T-helper 17 cell (primary cell): ENCODE results near the gene ZNF804A. TPM values are rescaled to one million over a fixed set of nuclear protein-coding genes. Genes with fewer than 3 reads are reported as not detected.

Experiments
- ATAC-seq: fragments of 150-1000 bp; cut with Tn5 transposase; 2 replicates; pipeline ENCODE4 v1.10.0; 2021; ENCODE audit warnings: mild to moderate bottlenecking, moderate library complexity
- DNase-seq, 3 donors: peaks; one replicate each; pipeline versions ENCODE4 v3.0.0 to v3.0.0-alpha.2; 2020 to 2021
- H3K9me3 ChIP-seq: one replicate; pipeline ENCODE4 v1.7.0; 2013; ENCODE audit warnings: low read length, mild to moderate bottlenecking; ENCODE audit not compliant: control insufficient read depth, poor library complexity, severe bottlenecking
- H3K27ac Mint-ChIP-seq: one replicate; pipeline ENCODE4 v1.8.0; 2022; ENCODE audit warnings: mild to moderate bottlenecking, moderate library complexity, mixed read lengths
- H3K27me3 Mint-ChIP-seq: one replicate; pipeline ENCODE4 v1.8.0; 2022; ENCODE audit warnings: mixed read lengths
- H3K36me3 Mint-ChIP-seq: one replicate; pipeline ENCODE4 v1.8.0; 2022; ENCODE audit warnings: low read depth, mixed read lengths
- H3K4me1 Mint-ChIP-seq: one replicate; pipeline ENCODE4 v1.8.0; 2022; ENCODE audit warnings: mild to moderate bottlenecking, mixed read lengths
- H3K4me3 Mint-ChIP-seq: one replicate; pipeline ENCODE4 v1.8.0; 2022; ENCODE audit warnings: mild to moderate bottlenecking, moderate library complexity, mixed read lengths
- total RNA-seq, 4 donors: library from RNA in 2 of 4; stranded (reverse) in 2 of 4; gene quantifications; one replicate each; pipeline ENCODE4 v1.2.3 and lab custom pipeline; 2022 to 2026

The ZNF804A gene
- total RNA-seq, 2 donors from 2014 or later: not detected

DNA sequence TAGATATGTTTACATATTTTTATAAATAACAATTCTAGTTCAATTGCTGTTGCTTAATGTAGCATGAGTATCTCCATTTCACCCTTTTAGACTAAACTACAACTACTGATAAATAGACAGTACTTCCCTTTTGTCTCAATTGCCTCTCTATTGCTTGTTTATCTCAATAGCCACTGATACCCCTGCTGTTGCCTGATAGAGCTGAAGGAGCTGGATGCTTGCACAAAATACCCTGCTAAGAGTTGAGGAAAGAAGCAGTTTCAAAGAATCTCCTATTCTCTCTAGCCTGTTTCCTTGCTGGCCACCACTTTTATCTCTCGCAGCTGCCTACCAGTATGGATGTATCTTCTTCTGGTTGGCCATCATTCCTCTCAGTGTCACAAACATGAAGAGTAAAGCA lies 16.9 kb upstream of the ZNF804A start:
- Mint-ChIP-seq H3K4me3 (no peak overlapping the region), H3K4me1 (no peaks in the 10 kb centered on the region), H3K36me3 (no peaks in the 10 kb centered on the region), H3K27ac (no peak overlapping the region), H3K27me3 (no peaks in the 10 kb centered on the region)
- ATAC-seq: no peak
- no peaks in the 10 kb centered on the region for H3K9me3 ChIP-seq
- DNase-seq: no peak

GRCh38 chr2:184589261-184589660 lies 9.1 kb upstream of the ZNF804A start:
- no peak overlapping the region for H3K27ac Mint-ChIP-seq
- H3K4me3 Mint-ChIP-seq: no peak overlapping the region
- H3K36me3 Mint-ChIP-seq: no peaks in the 10 kb centered on the region
- no peaks in the 10 kb centered on the region for H3K4me1 Mint-ChIP-seq
- no peaks in the 10 kb centered on the region for H3K9me3 ChIP-seq
- DNase-seq (no peak), ATAC-seq (no peak)
- no peaks in the 10 kb centered on the region for H3K27me3 Mint-ChIP-seq

DNA sequence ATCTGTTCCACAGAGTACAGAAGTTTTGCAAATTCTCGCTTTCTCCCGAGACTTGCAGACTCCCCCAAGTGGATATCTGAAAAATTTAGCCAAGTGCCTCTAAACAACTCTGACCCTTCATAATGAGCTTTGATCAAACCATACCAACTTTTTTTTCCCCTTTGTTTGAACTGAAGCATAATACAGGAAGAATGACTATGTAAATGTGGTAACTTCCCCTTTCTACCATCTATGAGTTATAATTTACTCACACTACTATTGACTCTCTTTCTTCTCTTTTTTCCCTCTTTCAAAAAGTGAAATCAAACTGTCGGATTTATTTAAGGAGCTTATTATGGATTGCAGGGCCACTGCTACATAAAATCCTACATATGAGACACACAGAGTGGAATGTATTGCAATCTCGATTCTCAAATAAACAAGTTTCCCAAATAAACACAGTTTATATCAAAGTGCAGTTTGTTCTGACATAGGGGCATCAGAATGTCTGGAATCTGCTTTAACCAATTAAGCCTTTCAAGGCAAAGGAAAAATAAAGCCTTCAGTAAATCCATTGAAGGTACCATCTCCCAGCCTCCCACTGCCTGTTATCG lies 1.4 kb upstream of the ZNF804A start:
- Mint-ChIP-seq H3K27ac (no peak overlapping the region), H3K4me3 (peak overlapping the region; percentile 66), H3K36me3 (no peaks in the 10 kb centered on the region), H3K4me1 (peaks cover 6% of the 10 kb centered on the region), H3K27me3 (peaks cover 32% of the 10 kb centered on the region)
- no peak for DNase-seq
- no peak for ATAC-seq
- no peaks in the 10 kb centered on the region for H3K9me3 ChIP-seq

- H3K4me1 Mint-ChIP-seq: peaks cover 6% of the 10 kb centered on the region
- H3K27ac Mint-ChIP-seq: no peak overlapping the region
- DNase-seq (no peak), ATAC-seq (no peak)
- H3K4me3 Mint-ChIP-seq: peak overlapping the region; percentile 66
- peaks cover 32% of the 10 kb centered on the region for H3K27me3 Mint-ChIP-seq
- no peaks in the 10 kb centered on the region for H3K36me3 Mint-ChIP-seq
- H3K9me3 ChIP-seq: no peaks in the 10 kb centered on the region
These were observed 748 bp upstream of the ZNF804A start for GRCh38 chr2:184597571-184597991.

GRCh38 chr2:184598002-184598315 lies 370 bp upstream of the ZNF804A start:
- Mint-ChIP-seq H3K27ac (no peak overlapping the region), H3K4me3 (peak overlapping the region; percentile 66), H3K36me3 (no peaks in the 10 kb centered on the region), H3K4me1 (peaks cover 6% of the 10 kb centered on the region), H3K27me3 (peaks cover 32% of the 10 kb centered on the region)
- ATAC-seq (no peak), DNase-seq (no peak)
- no peaks in the 10 kb centered on the region for H3K9me3 ChIP-seq

DNA sequence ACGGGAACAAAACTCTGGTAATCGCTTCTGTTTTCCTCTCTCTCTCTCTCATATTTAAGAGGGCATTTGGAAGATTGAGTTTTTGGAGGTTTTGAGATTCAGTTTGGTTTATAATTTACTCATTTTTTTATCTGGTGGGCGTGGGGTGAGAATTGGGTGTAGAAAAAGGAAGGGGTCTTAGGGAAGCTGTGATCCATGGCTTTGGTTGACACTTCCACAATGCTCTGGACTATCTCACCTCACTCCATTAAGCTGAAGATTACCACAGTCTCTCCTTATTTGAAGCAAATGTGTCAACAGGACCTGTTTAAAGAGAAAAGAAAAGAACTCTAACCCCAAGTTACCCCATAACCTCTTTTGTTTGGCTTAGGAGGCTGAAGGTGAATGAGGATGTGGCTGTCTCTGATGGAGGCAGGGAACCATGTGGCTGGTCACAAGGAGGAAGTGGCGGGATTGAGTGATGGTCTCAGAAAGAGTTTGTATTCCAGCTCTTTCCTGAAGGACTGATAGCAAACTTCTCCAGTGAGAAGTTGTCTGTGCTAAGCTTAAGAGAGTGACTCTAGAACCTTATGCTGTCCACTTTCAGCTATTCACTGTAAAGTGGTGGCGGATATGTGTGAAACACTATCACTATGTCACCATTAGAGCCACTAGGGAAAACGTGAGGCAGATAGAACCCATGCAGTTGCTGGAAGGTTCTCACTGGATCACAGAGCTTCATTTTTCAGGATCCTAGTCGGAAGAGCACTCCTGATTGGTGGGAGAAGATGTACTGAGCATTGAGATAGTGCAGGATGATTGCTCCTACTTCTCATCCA lies 934 bp downstream of the ZNF804A start:
- ATAC-seq: peak; percentile 17
- H3K27me3 Mint-ChIP-seq: peaks cover 32% of the 10 kb centered on the region
- no peak for DNase-seq
- H3K9me3 ChIP-seq: no peaks in the 10 kb centered on the region
- H3K4me1 Mint-ChIP-seq: peaks cover 6% of the 10 kb centered on the region
- H3K36me3 Mint-ChIP-seq: no peaks in the 10 kb centered on the region
- peak overlapping the region; percentile 53 for H3K4me3 Mint-ChIP-seq
- no peak overlapping the region for H3K27ac Mint-ChIP-seq

DNA sequence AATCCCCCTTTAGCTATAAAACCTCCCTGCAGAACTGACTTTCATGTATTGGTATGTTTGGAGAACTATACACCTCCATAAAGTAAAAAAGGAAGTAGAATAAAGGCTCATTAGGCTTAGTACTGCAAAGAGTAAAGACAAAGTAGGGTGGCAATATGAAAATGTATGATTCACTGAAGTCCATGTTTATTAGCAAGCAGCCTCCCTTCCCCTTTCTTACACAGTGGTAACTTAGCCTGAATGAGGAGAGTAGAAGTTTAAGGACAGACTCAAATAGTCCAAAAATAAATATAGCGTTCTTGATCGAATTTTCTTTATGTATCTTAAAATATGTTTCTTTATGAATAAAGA lies 1.5 kb downstream of the ZNF804A start:
- Mint-ChIP-seq H3K4me1 (peaks cover 6% of the 10 kb centered on the region), H3K27ac (no peak overlapping the region), H3K4me3 (no peak overlapping the region), H3K36me3 (no peaks in the 10 kb centered on the region), H3K27me3 (peaks cover 30% of the 10 kb centered on the region)
- no peak for DNase-seq
- no peak for ATAC-seq
- H3K9me3 ChIP-seq: no peaks in the 10 kb centered on the region

- Mint-ChIP-seq H3K27me3 (peaks cover 10% of the 10 kb centered on the region), H3K36me3 (no peaks in the 10 kb centered on the region), H3K4me3 (no peak overlapping the region), H3K27ac (no peak overlapping the region), H3K4me1 (peaks cover 5% of the 10 kb centered on the region)
- DNase-seq (no peak), ATAC-seq (no peak)
- H3K9me3 ChIP-seq: no peaks in the 10 kb centered on the region
These were observed 4.4 kb downstream of the ZNF804A start for GRCh38 chr2:184602734-184603133.

- no peak for ATAC-seq
These were observed 12.6 kb downstream of the ZNF804A start for GRCh38 chr2:184610891-184611290.

GRCh38 chr2:184611361-184612085 lies 13.2 kb downstream of the ZNF804A start:
- no peaks in the 10 kb centered on the region for H3K27me3 Mint-ChIP-seq
- H3K4me3 Mint-ChIP-seq: no peak overlapping the region
- DNase-seq (no peak), ATAC-seq (no peak)
- no peaks in the 10 kb centered on the region for H3K4me1 Mint-ChIP-seq
- no peaks in the 10 kb centered on the region for H3K36me3 Mint-ChIP-seq
- no peak overlapping the region for H3K27ac Mint-ChIP-seq
- no peaks in the 10 kb centered on the region for H3K9me3 ChIP-seq

More at GRCh38 chr2:184610891-184611290, 12.6 kb downstream of the ZNF804A start:
- DNase-seq: no peak
- no peaks in the 10 kb centered on the region for H3K36me3 Mint-ChIP-seq
- no peak overlapping the region for H3K4me3 Mint-ChIP-seq
- H3K27me3 Mint-ChIP-seq: no peaks in the 10 kb centered on the region
- H3K27ac Mint-ChIP-seq: no peak overlapping the region
- H3K9me3 ChIP-seq: no peaks in the 10 kb centered on the region
- no peaks in the 10 kb centered on the region for H3K4me1 Mint-ChIP-seq

GRCh38 chr2:184620367-184620766 lies 22.0 kb downstream of the ZNF804A start:
- DNase-seq (no peak), ATAC-seq (no peak)
- H3K9me3 ChIP-seq: no peaks in the 10 kb centered on the region
- no peaks in the 10 kb centered on the region for H3K27me3 Mint-ChIP-seq
- no peaks in the 10 kb centered on the region for H3K36me3 Mint-ChIP-seq
- H3K4me1 Mint-ChIP-seq: no peaks in the 10 kb centered on the region
- H3K4me3 Mint-ChIP-seq: no peak overlapping the region
- no peak overlapping the region for H3K27ac Mint-ChIP-seq

- no peaks in the 10 kb centered on the region for H3K9me3 ChIP-seq
- Mint-ChIP-seq H3K4me1 (no peaks in the 10 kb centered on the region), H3K4me3 (no peak overlapping the region), H3K27me3 (no peaks in the 10 kb centered on the region), H3K27ac (no peak overlapping the region), H3K36me3 (no peaks in the 10 kb centered on the region)
- ATAC-seq: no peak
- DNase-seq: no peak
These were observed 26.0 kb downstream of the ZNF804A start for GRCh38 chr2:184624311-184624710.

DNA sequence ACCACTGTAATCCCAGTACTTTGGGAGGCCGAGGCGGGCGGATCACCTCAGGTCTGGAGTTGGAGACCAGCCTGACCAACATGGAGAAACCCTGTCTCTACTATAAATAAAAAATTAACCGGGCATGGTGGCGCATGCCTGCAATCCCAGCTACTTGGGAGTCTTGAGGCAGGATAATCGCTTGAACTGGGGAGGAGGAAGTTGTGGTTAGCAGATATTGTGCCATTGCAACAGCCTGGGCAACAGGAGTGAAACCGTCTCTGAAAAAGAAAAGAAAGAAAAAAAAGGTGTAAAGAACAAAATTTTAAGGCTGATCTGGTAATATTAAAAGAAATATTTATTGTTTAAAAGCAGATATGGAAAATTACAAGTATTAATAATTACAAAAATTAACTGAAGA lies 29.7 kb downstream of the ZNF804A start:
- H3K4me3 Mint-ChIP-seq: no peak overlapping the region

More for the DNA sequence above, 29.7 kb downstream of the ZNF804A start:
- no peaks in the 10 kb centered on the region for H3K27me3 Mint-ChIP-seq
- H3K27ac Mint-ChIP-seq: no peak overlapping the region
- no peaks in the 10 kb centered on the region for H3K36me3 Mint-ChIP-seq
- H3K9me3 ChIP-seq: no peaks in the 10 kb centered on the region
- no peak for ATAC-seq
- H3K4me1 Mint-ChIP-seq: no peaks in the 10 kb centered on the region
- no peak for DNase-seq
